ENCODE data around the gene TCEANC.
"Not testable (repeated sequence)": the region's sequence is repeated elsewhere in the genome, so short reads cannot be mapped to it uniquely, and the experiment has no call there.

TCEANC gene, protein sequence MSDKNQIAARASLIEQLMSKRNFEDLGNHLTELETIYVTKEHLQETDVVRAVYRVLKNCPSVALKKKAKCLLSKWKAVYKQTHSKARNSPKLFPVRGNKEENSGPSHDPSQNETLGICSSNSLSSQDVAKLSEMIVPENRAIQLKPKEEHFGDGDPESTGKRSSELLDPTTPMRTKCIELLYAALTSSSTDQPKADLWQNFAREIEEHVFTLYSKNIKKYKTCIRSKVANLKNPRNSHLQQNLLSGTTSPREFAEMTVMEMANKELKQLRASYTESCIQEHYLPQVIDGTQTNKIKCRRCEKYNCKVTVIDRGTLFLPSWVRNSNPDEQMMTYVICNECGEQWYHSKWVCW

DNA sequence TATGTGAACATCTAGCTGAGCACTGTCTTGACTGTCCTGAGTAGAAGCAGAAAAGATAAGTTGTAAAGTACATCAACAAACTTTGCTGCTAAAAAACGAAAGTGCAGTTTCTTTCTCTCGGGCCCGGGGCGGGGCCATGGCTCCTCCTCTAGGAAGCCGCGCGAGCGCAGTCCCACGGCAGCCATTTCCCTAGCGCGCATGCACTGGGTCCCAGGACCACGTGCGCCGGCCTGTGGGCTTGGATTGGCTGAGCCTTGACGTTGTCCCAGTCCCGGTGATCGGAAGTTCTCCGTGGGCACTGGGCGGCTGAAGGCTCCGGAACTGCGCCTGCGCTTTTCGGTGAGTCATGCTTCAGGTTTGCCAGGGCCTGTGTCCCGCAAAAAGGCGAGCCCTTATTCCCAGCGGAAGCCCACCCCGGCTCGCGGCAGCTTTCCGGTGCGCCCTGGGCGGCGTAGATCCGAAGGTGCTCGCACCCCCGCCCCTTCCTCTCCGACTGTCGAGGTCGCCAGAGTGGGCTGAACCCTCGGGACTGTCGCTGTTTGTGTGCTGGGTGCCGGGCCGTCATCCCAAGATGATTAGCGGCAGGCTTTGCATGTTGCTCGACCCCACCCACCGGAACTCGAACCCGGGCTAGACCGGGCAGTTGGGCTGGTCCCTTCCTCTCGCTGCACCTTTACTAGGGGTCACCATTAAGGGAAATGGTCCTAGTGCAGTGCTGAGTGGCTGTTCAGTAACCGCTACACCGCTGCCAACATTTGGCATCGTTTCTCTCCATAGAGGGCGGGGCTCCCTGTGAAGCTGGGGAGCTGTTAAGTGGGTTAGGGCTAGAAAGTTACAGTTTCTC is at the start of gene TCEANC:
TCEANC (plus strand) TSS at position 292 of the 844 bp plus-strand sequence. CDS start 9,368 bp downstream, outside the sequence.
- peak; percentile 95 for ATAC-seq (replicated peaks; ENCODE audit: extremely low read depth, poor library complexity, severe bottlenecking)
- H3K27ac Mint-ChIP-seq (ENCODE audit: low read depth) = peak within 1 kb of the TSS; percentile 92
- peak within 1 kb of the TSS; percentile 85 for H3K4me3 Mint-ChIP-seq
- H3K36me3 Mint-ChIP-seq (ENCODE audit: insufficient read depth) = peaks cover 13% of the 10 kb centered on the region
- peak; percentile 77 to 89 for DNase-seq (ENCODE audit: low spot score in 2 of 2)
- H3K27me3 Mint-ChIP-seq = no peaks in the 10 kb centered on the region
- H3K4me1 Mint-ChIP-seq = peaks cover 10% of the 10 kb centered on the region
- H3K9me3 Mint-ChIP-seq = no peaks in the 10 kb centered on the region

DNA sequence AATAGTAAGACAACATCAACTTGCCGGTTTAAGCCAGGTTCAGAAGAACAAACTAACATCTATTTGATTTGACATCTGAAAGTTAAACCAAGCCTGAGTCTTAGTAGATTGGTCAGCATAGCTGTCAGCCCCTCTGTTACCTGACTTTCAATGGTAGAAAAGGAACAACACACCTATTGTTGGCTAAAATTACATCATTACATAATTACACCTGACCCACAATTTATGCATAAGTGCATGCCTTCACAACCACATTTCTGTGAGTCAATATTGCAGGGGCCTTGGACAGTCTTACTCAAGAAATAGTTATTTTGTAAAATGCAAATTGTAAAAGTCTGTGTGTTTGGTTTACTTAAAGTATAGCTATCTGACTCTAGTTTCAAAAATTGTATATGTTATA is 47.3 kb upstream of the TCEANC start:
- Mint-ChIP-seq H3K36me3 (ENCODE audit: insufficient read depth) (no peaks in the 10 kb centered on the region), H3K4me1 (no peaks in the 10 kb centered on the region), H3K4me3 (no peak overlapping the region), H3K9me3 (no peaks in the 10 kb centered on the region), H3K27ac (ENCODE audit: low read depth) (no peak overlapping the region), H3K27me3 (no peaks in the 10 kb centered on the region)
- ATAC-seq (replicated peaks; ENCODE audit: extremely low read depth, poor library complexity, severe bottlenecking) (no peak), DNase-seq (ENCODE audit: low spot score in 2 of 2) (no peak)

DNA sequence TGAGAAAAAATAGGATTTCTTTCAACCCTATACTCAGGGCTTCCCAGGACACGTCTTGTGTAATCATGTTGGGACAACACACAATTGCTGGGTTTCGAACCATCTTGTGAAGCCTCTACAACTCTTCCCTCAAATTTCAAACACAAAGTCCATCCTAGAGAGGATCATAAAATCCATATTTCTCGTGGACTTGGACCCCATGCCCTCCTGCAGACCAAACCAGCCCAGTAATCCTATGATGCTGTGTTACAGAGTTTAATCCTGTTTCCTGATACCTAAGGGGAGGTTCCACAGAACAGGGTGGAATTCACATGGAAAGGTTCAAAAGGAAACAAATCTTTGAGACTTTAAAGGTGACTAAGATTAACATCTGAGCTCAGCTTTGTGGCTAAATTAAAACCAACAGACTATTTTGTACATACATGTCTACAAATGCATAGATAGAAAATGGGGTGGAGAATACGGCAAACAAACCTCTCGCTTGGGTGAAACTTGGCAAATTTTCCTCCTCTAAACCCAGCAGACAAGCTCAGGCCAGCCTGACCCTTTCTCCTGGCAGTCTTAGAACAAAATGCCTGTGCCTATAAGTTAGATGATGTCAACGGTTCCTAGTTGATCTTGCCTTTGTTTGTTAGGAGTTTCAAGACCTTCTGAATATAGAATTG is 45.5 kb upstream of the TCEANC start:
- Mint-ChIP-seq H3K36me3 (ENCODE audit: insufficient read depth) (no peaks in the 10 kb centered on the region), H3K9me3 (no peaks in the 10 kb centered on the region), H3K27ac (ENCODE audit: low read depth) (no peak overlapping the region), H3K27me3 (no peaks in the 10 kb centered on the region), H3K4me1 (no peaks in the 10 kb centered on the region), H3K4me3 (no peak overlapping the region)
- DNase-seq (ENCODE audit: low spot score in 2 of 2) = no peak
- no peak for ATAC-seq (replicated peaks; ENCODE audit: extremely low read depth, poor library complexity, severe bottlenecking)

DNA sequence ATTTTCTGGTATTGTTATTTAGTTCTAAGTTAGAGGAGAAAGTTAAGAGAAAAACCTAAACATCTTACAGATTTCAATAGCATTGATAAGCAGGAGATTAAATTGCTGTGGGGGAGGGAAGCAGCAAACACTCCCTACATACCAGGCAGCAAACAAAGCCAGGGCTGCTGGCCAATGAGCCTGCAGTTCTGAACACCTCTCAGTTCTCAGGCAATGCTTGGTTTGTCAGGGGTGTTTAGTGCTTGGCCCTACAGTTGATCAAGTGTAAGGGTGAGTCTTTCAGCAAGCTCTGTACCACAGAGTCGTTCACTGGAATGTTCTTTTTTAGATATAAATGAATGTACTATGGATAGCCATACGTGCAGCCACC is 45.0 kb upstream of the TCEANC start:
- Mint-ChIP-seq H3K9me3 (no peaks in the 10 kb centered on the region), H3K4me3 (no peak overlapping the region), H3K27ac (ENCODE audit: low read depth) (no peak overlapping the region), H3K36me3 (ENCODE audit: insufficient read depth) (no peaks in the 10 kb centered on the region), H3K27me3 (no peaks in the 10 kb centered on the region), H3K4me1 (no peaks in the 10 kb centered on the region)
- no peak for ATAC-seq (replicated peaks; ENCODE audit: extremely low read depth, poor library complexity, severe bottlenecking)
- no peak for DNase-seq (ENCODE audit: low spot score in 2 of 2)

DNA sequence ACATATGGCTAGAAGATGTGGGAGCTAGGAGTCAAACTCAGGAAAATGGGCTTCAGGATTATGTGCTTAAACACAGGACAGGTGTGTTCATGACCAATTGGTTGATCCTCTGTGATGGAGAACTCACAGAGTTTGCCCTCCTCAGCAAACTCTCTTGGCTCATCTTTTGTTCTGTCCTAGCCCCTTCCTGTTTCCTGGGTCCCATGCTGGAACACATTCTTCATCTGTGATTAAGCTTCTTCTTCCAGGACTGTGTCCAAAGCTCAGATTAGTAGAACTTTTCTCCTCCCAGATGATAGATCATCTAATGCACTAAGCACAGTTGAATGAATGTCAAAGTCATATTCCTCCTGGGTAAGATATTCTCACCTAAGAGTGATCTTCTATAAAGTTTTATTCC is 38.8 kb upstream of the TCEANC start:
- H3K4me1 Mint-ChIP-seq = no peaks in the 10 kb centered on the region
- no peaks in the 10 kb centered on the region for H3K36me3 Mint-ChIP-seq (ENCODE audit: insufficient read depth)
- DNase-seq (ENCODE audit: low spot score in 2 of 2) (no peak), ATAC-seq (replicated peaks; ENCODE audit: extremely low read depth, poor library complexity, severe bottlenecking) (no peak)
- no peaks in the 10 kb centered on the region for H3K9me3 Mint-ChIP-seq
- no peak overlapping the region for H3K4me3 Mint-ChIP-seq
- H3K27me3 Mint-ChIP-seq = no peaks in the 10 kb centered on the region
- H3K27ac Mint-ChIP-seq (ENCODE audit: low read depth) = no peak overlapping the region

DNA sequence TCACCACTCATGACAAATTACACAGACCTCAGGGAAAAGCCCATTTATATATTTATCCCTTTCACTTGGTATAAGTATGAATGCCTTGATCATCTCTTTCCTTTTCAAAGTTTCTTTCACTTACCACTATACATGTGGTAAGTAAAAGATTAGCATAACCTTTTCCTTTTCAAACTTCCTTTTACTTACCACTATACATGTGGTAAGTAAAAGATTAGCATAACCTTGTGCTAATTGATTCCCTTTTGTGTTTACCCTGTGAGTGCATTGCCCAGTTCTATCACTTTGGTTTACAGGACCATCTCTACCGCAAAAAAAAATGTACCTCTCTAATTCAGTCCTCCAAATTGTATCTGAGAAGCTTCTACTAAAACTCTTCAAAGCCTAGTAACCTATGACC is 32.7 kb upstream of the TCEANC start:
- Mint-ChIP-seq H3K4me3 (no peak overlapping the region), H3K9me3 (no peaks in the 10 kb centered on the region), H3K27ac (ENCODE audit: low read depth) (no peak overlapping the region), H3K27me3 (no peaks in the 10 kb centered on the region), H3K4me1 (no peaks in the 10 kb centered on the region), H3K36me3 (ENCODE audit: insufficient read depth) (no peaks in the 10 kb centered on the region)
- no peak for ATAC-seq (replicated peaks; ENCODE audit: extremely low read depth, poor library complexity, severe bottlenecking)
- DNase-seq (ENCODE audit: low spot score in 2 of 2) = no peak

DNA sequence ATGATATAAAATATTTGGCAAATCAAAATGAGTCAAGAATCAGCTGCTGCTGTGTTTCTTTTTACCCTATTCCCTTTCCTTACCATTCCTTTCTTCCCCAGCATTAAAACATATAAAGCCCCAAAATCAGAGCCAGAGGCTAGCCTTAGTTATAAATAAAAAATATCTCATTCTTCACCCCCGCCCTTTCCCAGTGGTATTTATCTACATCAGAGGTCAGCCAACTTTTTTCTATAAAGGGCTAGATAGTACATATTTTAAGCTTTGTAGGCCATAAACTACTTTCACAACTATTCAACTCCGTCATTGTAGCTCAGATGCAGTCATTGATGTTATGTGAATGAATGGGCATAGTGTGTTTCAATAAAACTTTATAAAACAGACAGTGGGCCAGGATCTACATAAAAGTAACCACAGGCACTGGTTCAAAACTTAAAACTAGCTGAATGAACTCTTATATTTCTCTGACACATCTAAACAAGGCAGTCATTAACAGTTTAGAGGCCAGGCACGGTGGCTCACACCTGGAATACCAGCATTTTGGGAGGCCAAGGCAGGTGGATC is 30.5 kb upstream of the TCEANC start:
- H3K4me1 Mint-ChIP-seq = no peaks in the 10 kb centered on the region
- H3K4me3 Mint-ChIP-seq = no peak overlapping the region
- no peaks in the 10 kb centered on the region for H3K36me3 Mint-ChIP-seq (ENCODE audit: insufficient read depth)
- ATAC-seq (replicated peaks; ENCODE audit: extremely low read depth, poor library complexity, severe bottlenecking) (no peak), DNase-seq (ENCODE audit: low spot score in 2 of 2) (no peak)
- H3K27me3 Mint-ChIP-seq = no peaks in the 10 kb centered on the region
- no peaks in the 10 kb centered on the region for H3K9me3 Mint-ChIP-seq
- H3K27ac Mint-ChIP-seq (ENCODE audit: low read depth) = no peak overlapping the region

DNA sequence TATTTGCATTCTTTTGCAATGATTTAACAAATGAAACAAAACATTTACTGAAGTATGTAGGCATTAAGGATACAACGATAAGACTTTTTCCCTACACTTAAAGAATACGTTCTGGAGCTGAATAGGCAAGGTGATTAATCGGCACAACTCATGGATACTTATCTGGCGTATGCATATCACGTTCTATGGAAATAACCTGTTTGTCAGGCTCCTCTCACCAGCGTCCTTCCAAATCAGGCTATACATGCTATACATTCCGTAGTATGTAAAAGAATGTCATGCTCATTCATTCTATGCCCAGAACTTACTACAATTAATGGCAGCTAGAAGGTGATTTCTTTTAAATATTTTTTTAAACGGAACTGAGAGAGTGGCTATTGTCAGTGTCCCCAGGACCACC is 25.6 kb upstream of the TCEANC start:
- Mint-ChIP-seq H3K27me3 (no peaks in the 10 kb centered on the region), H3K4me3 (no peak overlapping the region), H3K36me3 (ENCODE audit: insufficient read depth) (no peaks in the 10 kb centered on the region), H3K9me3 (no peaks in the 10 kb centered on the region), H3K4me1 (no peaks in the 10 kb centered on the region), H3K27ac (ENCODE audit: low read depth) (no peak overlapping the region)
- ATAC-seq (replicated peaks; ENCODE audit: extremely low read depth, poor library complexity, severe bottlenecking) = no peak
- no peak for DNase-seq (ENCODE audit: low spot score in 2 of 2)

DNA sequence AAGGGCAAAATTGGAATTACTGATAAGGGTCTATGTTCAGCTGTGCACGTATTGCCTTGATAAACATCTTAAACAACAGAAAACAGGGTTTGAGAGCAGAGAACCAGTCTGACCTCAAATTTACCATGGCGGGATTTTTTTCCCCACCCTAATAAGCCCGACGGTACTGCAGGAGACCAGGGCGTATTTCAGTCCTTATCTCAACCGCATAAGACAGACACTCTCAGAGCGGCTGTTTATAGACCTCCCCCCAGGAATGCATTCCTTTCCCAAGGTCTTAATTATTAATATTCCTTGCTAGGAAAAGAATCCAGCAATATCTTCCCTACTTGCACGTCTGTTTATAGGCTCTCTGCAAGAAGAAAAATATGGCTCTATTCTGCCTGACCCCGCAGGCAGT is 15.7 kb upstream of the TCEANC start:
- not testable (repeated sequence) for H3K4me1 Mint-ChIP-seq; H3K4me3 Mint-ChIP-seq; H3K27ac Mint-ChIP-seq (ENCODE audit: low read depth); ATAC-seq (replicated peaks; ENCODE audit: extremely low read depth, poor library complexity, severe bottlenecking); H3K9me3 Mint-ChIP-seq; DNase-seq (ENCODE audit: low spot score in 2 of 2); H3K36me3 Mint-ChIP-seq (ENCODE audit: insufficient read depth)
- H3K27me3 Mint-ChIP-seq = peaks cover 14% of the 10 kb centered on the region

DNA sequence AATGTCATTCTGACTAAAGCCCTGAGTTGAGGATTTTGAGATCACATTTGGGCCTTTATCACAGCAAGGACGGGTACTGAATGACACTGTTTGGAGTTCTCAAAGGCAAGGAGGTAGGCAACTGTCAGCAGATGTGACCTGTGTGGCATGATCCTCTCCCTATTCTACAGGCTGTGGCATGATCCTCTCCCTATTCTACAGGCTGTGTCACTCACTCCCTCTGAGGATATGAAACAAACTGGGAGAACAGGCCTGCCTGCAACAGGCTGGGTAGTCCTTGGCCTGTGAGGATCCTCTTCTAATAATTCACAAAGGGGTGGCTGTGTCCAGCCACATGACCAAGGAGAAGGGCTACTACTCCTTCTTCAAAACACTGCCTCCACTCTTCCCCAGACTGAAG is 14.9 kb upstream of the TCEANC start:
- ATAC-seq (replicated peaks; ENCODE audit: extremely low read depth, poor library complexity, severe bottlenecking) (no peak), DNase-seq (ENCODE audit: low spot score in 2 of 2) (no peak)
- H3K9me3 Mint-ChIP-seq = peaks cover 9% of the 10 kb centered on the region
- H3K36me3 Mint-ChIP-seq (ENCODE audit: insufficient read depth) = peaks cover 2% of the 10 kb centered on the region
- no peaks in the 10 kb centered on the region for H3K4me1 Mint-ChIP-seq
- H3K4me3 Mint-ChIP-seq = no peak overlapping the region
- no peak overlapping the region for H3K27ac Mint-ChIP-seq (ENCODE audit: low read depth)
- H3K27me3 Mint-ChIP-seq = peaks cover 14% of the 10 kb centered on the region

DNA sequence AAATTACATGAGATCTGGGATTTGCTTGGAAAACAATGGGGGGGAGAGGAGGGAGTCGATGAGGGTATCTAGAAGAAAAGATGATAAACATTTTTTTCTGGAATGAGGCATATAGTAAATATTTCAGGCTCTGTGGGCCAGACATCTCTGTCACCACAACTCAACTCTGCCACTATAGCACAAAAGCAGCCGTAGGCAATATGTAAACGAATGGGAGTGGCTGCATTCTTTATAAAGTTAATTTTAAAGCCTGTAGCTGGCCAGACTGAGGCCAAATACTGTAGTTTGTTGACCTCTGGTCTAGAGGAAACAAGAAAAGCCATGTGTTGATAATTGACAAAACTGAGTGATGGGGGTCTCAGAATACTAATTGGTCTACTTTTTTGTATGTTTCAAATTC is 14.1 kb upstream of the TCEANC start:
- H3K9me3 Mint-ChIP-seq = peaks cover 9% of the 10 kb centered on the region
- DNase-seq (ENCODE audit: low spot score in 2 of 2) (no peak), ATAC-seq (replicated peaks; ENCODE audit: extremely low read depth, poor library complexity, severe bottlenecking) (no peak)
- H3K27me3 Mint-ChIP-seq = peaks cover 14% of the 10 kb centered on the region
- H3K4me3 Mint-ChIP-seq = no peak overlapping the region
- H3K27ac Mint-ChIP-seq (ENCODE audit: low read depth) = no peak overlapping the region
- peaks cover 2% of the 10 kb centered on the region for H3K36me3 Mint-ChIP-seq (ENCODE audit: insufficient read depth)
- H3K4me1 Mint-ChIP-seq = no peaks in the 10 kb centered on the region

DNA sequence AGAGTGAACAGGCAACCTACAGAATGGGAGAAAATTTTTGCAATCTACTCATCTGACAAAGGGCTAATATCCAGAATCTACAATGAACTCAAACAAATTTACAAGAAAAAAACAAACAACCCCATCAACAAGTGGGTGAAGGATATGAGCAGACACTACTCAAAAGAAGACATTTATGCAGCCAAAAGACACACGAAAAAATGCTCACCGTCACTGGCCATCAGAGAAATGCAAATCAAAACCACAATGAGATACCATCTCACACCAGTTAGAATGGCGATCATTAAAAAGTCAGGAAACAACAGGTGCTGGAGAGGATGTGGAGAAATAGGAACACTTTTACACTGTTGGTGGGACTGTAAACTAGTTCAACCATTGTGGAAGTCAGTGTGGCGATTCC is 11.3 kb upstream of the TCEANC start:
- not testable (repeated sequence) for H3K36me3 Mint-ChIP-seq (ENCODE audit: insufficient read depth); H3K27me3 Mint-ChIP-seq; H3K9me3 Mint-ChIP-seq; H3K27ac Mint-ChIP-seq (ENCODE audit: low read depth); DNase-seq (ENCODE audit: low spot score in 2 of 2); H3K4me3 Mint-ChIP-seq; H3K4me1 Mint-ChIP-seq; ATAC-seq (replicated peaks; ENCODE audit: extremely low read depth, poor library complexity, severe bottlenecking)

Measured in central memory CD8-positive, alpha-beta T cell (primary cell).